Testis (tissue), 3 donors: Measurements from ENCODE around the gene INPP5F. TPM values are rescaled to one million over a fixed set of nuclear protein-coding genes. Genes with fewer than 3 reads are reported as not detected.

ENCODE experiments used
- DNase-seq: peaks from one replicate; pipeline ENCODE4 v3.0.0-alpha.2; 2019
- H3K27ac ChIP-seq, 2 donors: fragments of 200-600 bp; sonication (generic); one replicate each; pipeline ENCODE4 v1.5.1; 2019
- H3K27me3 ChIP-seq: fragments of 200-600 bp; sonication (generic); one replicate; pipeline ENCODE4 v1.5.1; 2019
- H3K36me3 ChIP-seq: fragments of 200-600 bp; sonication (generic); one replicate; pipeline ENCODE4 v1.5.1; 2017; ENCODE audit warnings: low read depth; ENCODE audit errors: missing control alignments
- H3K4me1 ChIP-seq: fragments of 200-600 bp; sonication (generic); one replicate; pipeline ENCODE4 v1.5.1; 2019
- H3K4me3 ChIP-seq, 2 donors: fragments of 200-600 bp; sonication (generic); one replicate each; pipeline ENCODE4 v1.5.1; 2017 to 2019
- H3K9me3 ChIP-seq: fragments of 200-600 bp; sonication (generic); one replicate; pipeline ENCODE4 v1.5.1; 2017
- POLR2A ChIP-seq: fragments of 450-650 bp; IDR thresholded peaks from one replicate; pipeline ENCODE4 v1.6.1; 2017; ENCODE audit warnings: antibody characterized with exemption, mild to moderate bottlenecking, moderate library complexity
- whole genome bisulfite sequencing, 2 donors: methylation state at CpG; one replicate each; pipeline ENCODE4 v1.1.5; 2018; 5-methylcytosine and 5-hydroxymethylcytosine counted together
- intact Hi-C: fragments of 100-400 bp; cut with DNase I; formaldehyde crosslinking; loops from one replicate; pipeline ENCODE4 v1.15.1; 2023; ENCODE audit warnings: low total_unique reads
- polyA plus RNA-seq: library from polyadenylated mRNA; stranded (reverse); fragments of 350-450 nt; fragmentation: Illumina TruSeq; extraction: RNeasy Lipid Tissue Mini Kit (QIAGEN cat#74804); gene quantifications from one replicate; pipeline ENCODE4 v1.2.3, GENCODE V29; 2014; ENCODE audit warnings: low read depth, low replicate concordance; ENCODE audit not compliant: insufficient read depth
- total RNA-seq, 2 donors: library from RNA; depleted of rRNA; stranded (reverse); fragments of >200 nt; gene quantifications; one replicate each; pipeline ENCODE4 v1.2.3, GENCODE V29; 2016
- TF ChIP-seq, protein P1 (sequence below), 3 experiments: fragments of 450-650 bp in 2 of 3; fragments of 200-600 bp in 1 of 3; sonication (generic) in 1 of 3; IDR thresholded peaks; one replicate each; pipeline ENCODE4 v1.5.1; 2016 to 2019; ENCODE audit warnings: antibody characterized with exemption in 3 of 3, mild to moderate bottlenecking in 2 of 3, moderate library complexity in 1 of 3

Gene INPP5F
- total and polyA plus RNA-seq, 3 donors from 2014 or later, result 19.0 to 23.8 (median 21.9) TPM

DNA sequence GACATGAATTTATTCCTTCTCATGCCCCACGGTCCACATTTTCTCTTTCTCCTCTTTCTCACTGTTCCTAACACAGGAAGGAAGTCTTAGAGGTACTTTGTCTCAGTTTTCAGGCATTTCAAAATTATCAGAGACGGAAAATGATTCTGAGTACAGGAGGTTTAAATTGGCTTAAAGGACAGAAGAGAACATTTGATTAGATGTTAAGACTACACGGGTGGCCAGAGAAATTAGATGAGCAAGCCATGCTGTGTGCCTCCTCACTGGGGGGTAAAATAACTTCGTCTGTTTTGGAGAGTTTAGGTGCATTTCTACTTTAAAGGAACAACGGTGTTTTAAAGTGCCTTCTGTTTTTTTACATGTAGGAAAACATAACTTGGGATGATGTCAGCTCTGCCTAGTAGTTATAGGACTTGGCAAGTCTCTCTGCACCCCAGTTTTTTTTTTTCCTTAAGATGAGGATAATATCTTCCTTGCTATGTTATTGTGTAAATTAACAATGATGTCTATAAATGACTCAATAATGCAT, 79.9 kb downstream of the INPP5F start:
- Histone ChIP-seq H3K4me1 (no peaks in the 10 kb centered on the region), H3K27ac (no peak overlapping the region), H3K9me3 (no peaks in the 10 kb centered on the region), H3K36me3 (no peaks in the 10 kb centered on the region), H3K4me3 (no peak overlapping the region), H3K27me3 (no peaks in the 10 kb centered on the region)
- intact Hi-C loops, result no loop called here
- 83 to 85% methylated on average over 5 of the region's 5 CpGs for WGBS, 2 donors
- DNase-seq, result no peak
- TF ChIP-seq POLR2A, result no peak
- TF ChIP-seq, protein P1, sequence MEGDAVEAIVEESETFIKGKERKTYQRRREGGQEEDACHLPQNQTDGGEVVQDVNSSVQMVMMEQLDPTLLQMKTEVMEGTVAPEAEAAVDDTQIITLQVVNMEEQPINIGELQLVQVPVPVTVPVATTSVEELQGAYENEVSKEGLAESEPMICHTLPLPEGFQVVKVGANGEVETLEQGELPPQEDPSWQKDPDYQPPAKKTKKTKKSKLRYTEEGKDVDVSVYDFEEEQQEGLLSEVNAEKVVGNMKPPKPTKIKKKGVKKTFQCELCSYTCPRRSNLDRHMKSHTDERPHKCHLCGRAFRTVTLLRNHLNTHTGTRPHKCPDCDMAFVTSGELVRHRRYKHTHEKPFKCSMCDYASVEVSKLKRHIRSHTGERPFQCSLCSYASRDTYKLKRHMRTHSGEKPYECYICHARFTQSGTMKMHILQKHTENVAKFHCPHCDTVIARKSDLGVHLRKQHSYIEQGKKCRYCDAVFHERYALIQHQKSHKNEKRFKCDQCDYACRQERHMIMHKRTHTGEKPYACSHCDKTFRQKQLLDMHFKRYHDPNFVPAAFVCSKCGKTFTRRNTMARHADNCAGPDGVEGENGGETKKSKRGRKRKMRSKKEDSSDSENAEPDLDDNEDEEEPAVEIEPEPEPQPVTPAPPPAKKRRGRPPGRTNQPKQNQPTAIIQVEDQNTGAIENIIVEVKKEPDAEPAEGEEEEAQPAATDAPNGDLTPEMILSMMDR (IDR thresholded peaks at IDR 0.05), result no peak

DNA sequence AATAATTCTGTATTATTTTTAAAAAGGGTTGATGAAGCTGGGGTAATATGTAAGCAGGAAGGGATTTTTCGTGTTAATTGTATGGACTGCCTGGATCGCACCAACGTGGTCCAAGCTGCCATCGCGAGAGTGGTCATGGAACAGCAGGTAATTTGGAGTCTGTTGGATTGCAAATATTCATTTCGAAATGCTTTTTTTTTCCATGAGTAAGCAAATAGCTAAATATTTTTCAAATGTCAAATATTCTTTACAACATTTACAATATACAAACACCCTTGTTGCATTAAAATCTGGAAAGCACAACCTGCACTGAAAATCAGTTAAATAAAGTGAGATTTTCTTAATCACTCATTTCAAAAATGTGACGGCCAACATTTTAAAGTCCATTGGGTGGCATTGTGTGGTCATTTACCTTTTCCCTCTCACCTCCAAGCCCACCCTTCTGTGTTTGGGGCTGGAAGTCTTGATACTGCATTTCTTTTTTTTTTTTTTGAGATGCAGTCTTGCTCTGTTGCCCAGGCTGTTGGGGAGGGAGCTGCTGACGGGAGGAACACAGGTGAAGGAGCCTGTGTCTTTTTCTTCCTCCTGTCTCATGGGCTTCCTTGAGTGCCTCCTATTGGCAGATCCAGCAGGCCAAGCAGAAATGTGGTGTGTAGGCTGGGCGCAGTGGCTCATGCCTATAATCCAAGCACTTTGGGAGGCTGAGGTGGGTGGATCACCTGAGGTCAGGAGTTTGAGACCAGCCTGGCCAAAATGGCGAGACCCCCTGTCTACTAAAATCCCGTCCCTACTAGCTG, 80.7 kb downstream of the INPP5F start:
- no peaks in the 10 kb centered on the region for H3K4me1 ChIP-seq
- TF ChIP-seq, protein P1 (IDR thresholded peaks at IDR 0.05), result no peak
- no peak for TF ChIP-seq POLR2A
- H3K27ac ChIP-seq, result no peak overlapping the region
- intact Hi-C loops, result no loop called here
- no peaks in the 10 kb centered on the region for H3K36me3 ChIP-seq
- WGBS, 2 donors, result 93 to 94% methylated on average over 10 to 11 of the region's 11 CpGs
- no peaks in the 10 kb centered on the region for H3K27me3 ChIP-seq
- H3K9me3 ChIP-seq, result no peaks in the 10 kb centered on the region
- H3K4me3 ChIP-seq, result no peak overlapping the region
- DNase-seq, result no peak

DNA sequence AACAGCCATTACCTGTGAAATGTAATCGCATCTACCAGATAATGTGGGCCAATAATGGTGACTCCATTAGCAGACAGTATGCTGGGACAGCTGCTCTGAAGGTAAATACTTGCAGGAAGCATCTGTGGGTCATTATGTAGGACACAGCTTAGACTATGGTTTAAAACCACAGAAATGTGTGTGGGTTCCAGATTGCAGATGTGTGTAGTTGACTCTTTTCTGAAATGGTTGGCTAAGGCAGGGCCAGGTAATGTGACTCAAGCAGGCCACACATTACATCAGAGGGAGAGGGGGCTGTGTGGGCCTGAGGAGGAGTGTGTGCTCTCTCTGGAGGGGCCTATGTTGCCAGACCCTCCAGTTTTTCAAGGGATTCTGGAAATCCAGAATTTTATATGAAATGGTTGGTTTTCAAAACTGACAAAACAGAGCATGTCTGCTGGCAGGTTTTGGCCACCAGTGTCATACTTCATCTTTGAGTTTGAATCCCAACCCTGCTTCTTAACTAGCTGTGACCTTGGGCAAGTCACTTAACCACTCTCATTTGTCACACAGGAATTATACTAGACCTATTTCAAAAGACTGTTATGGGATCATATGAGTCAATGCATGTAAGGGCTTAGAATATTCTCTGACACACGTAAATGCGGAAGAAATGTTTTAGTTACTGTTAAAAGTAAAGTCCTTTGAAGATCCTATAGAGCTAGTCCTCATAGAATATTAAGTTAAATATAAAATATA, 82.3 kb downstream of the INPP5F start:
- intact Hi-C loops, result no loop called here
- Histone ChIP-seq H3K27ac (no peak overlapping the region), H3K36me3 (no peaks in the 10 kb centered on the region), H3K9me3 (no peaks in the 10 kb centered on the region), H3K27me3 (no peaks in the 10 kb centered on the region), H3K4me3 (no peak overlapping the region), H3K4me1 (no peaks in the 10 kb centered on the region)
- TF ChIP-seq POLR2A, result no peak
- TF ChIP-seq, protein P1 (IDR thresholded peaks at IDR 0.05), result no peak
- 91 to 97% methylated on average over 3 of the region's 3 CpGs for WGBS, 2 donors
- DNase-seq, result no peak

DNA sequence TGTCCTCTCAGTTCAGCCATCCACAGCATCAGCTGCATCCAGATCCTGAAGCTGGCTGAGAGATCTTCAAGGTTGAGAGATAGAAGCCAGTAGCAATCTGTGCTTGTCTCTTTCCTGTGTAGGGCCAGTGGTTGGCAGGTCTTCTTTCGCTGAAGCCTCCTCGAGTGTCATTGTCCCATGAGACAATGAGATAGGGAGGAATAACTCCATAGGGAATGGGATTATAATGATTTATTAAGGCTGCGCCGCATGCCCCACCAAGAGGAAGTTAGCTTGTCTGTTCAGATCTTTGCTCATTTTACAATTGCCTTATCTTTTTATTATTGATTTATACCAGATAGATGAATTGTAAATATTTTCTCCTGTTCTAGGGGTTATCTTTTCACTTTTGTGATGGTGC, 85.3 kb downstream of the INPP5F start:
- DNase-seq, result no peak
- TF ChIP-seq, protein P1 (IDR thresholded peaks at IDR 0.05), result no peak
- no peak for TF ChIP-seq POLR2A
- Histone ChIP-seq H3K27me3 (no peaks in the 10 kb centered on the region), H3K36me3 (no peaks in the 10 kb centered on the region), H3K4me1 (no peaks in the 10 kb centered on the region), H3K4me3 (no peak overlapping the region), H3K9me3 (no peaks in the 10 kb centered on the region), H3K27ac (no peak overlapping the region)
- WGBS, 2 donors, result 71 to 91% methylated on average over 4 of the region's 4 CpGs
- intact Hi-C loops, result no loop called here
